NCI-H1048 (cell line): ENCODE data around the gene INPP5D.
"Not testable (repeated sequence)": the region's sequence is repeated elsewhere in the genome, so short reads cannot be mapped to it uniquely, and the experiment has no call there.

Experiments
- DNase-seq: peaks from one replicate; lab custom pipeline; 2025; lab: John Stamatoyannopoulos, UW

INPP5D gene

DNA sequence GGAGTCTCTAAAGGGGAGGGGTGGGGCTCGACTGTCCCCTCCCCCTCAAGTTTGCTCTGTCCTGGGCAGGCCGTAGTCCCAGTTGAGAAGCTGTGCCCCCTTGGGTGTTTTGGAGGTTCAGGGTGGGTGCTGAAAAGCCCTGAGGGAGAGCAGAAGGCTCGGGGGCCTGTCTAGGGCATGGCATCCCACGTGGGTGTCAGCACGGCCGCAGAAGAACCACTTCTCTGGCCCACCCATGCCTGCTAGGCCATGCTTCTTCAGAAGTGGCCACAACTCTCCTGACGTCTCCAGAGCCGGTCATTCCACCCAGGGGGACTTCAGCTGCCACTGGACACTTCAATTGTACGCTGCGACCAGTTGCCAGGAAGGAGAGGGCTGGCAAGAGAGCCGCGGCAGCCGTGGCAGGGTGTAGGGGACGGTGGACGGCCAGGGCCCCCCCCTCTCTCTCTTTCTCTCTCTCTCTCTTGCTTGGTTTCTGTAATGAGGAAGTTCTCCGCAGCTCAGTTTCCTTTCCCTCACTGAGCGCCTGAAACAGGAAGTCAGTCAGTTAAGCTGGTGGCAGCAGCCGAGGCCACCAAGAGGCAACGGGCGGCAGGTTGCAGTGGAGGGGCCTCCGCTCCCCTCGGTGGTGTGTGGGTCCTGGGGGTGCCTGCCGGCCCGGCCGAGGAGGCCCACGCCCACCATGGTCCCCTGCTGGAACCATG is at the start of gene INPP5D:
Gene INPP5D, plus strand, starts transcription at position 546 of the 704 bp plus-strand sequence. Its CDS starts 137 bp downstream, at position 683.
- no peak for DNase-seq

DNA sequence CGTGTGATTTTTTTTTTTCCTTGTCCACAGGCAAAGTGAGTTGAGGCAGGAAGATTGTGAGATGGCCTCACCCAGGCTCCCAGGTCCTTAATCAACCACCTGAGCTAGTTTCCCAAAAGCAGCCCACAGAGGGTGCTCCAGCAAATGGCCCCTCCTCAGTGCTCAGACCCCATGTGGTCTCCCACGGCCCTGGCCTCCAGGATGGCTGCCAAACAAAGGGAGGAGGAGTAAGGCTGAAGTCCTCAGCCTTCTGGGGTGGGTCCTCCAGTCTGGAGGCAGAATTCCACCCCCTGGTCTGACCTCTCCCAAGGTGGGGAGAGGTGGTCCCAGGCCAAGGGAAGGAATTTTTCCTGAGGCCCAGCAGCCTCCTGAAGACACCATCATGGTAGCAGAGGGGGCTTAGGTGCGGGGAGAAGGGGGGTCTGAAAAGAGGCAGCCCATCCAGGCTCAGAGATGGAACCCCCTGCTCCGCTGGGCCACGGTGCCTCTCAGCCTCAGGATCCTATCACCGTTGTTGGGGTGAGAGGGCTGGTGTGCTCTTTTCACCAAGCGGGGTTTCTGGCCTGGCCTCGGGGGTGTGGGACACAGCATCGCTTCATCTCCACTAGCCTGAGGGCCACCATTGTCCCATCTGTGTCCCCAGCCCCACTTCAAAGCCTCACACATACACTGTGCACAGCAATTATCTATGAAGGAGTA is 49.4 kb upstream of the INPP5D start:
- DNase-seq = no peak

DNA sequence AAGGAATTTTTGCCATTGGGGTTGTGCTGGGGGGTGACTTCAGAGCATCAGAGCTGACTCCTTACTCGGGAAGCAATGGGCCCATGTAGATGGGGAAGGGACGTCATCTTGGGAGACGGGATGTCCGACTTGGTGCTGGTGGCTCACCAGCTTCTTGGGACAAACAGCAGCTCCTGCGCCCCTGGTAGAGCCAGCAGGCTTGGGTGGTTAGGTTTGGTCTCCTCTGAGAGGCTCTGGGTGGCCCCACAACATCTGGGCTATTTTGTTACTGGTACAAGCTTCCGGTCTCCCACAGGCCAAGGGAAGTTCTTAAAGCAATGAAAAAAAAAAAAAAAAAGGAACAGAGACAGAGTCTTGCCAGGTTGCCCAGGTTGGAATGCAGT is 48.9 kb upstream of the INPP5D start:
- no peak for DNase-seq

DNA sequence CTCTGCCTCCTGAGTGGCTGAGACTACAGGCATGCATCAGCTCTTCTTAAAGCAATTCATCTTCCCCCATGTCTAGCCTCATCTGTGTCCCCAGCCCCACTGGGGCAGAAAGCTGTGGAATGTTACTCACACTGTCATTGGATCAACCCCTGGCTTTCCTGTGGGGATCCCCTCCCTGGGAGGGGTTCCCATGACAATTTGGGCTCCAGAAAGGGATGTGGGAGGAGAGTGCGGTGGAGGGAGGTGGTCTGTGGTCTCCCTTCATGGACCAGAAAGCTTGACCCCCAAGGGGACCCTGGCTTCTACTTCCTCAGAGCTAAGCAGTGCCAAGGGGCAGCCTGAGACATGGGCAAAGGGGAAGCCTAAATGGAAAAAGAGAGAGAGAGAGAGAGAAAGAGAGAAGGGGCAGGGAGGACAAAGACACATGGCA is 48.4 kb upstream of the INPP5D start:
- no peak for DNase-seq

DNA sequence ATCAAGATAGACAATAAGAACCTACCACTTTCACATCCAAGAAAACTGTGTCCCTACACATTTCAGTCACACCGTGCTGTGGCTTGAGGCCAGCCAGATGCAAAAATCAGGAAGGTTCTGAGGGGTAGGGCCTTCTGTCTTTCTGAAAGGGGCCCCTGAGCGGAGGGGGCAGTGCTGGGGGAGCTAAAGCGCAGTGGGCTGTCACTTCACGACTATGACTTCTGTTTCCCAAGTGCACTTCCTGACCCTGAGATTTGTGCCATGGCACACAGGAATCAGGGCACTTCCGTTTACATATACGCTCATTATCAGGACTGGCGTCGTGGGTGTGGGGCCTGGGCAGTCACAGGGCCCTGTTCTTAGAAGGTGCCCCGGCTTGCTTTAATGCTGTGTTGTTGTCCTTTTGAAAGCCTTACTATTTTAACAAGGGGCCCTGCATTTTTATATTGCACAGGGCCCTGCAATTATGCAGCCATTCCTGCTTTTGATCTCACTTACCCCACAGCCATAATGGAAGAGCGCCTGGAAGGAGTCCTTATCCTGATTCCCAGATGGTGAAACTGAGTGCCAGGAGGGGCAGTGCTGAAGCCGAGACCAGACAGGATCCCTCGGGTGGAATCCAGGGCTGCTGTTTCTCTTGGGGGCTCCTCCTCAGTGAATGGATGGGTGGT is 47.7 kb upstream of the INPP5D start:
- DNase-seq = no peak

DNA sequence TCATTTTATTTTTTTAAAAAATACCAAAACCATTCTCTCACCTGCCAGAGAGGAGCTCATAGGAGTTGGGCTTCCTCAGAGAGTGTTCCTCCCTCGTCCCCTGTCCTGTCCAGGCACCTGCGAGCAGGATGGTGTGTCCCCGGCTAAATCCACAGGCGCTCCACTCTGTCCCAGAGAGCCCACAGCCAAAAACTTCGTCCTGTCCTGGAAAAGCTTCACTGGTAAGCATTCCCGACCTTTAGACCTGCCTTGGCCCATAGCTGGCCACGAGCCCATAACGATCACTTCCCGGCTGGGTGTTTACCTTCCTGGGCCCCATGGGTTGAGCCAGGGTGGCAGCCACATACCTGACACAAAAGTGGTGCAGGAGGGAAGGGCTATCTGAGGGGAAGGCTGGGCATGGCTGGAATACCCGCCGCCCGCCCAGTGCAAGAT is 47.1 kb upstream of the INPP5D start, which contains the start of gene NGEF:
Gene NGEF, minus strand, starts transcription at position 230 of the 435 bp plus-strand sequence. CDS start 38,366 bp downstream, outside the sequence.
- no peak for DNase-seq

DNA sequence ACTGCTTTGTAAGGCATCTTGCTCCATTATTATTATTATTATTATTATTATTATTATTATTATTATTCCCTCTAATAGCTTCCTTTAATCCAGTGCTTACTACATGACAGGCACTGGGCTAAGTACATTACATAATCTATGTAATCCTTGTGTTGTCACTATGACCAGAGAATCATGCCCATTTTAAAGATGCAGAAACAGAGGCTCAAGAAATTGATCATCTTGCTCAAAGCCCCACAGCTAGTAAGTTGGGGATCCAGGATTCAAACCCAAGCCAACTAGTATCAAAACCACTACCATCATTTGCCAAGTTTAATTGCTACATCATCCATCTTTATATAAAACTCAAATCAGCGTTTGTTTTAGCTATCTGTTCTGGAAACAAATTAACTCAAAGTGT is 46.5 kb upstream of the INPP5D start:
- no peak for DNase-seq

DNA sequence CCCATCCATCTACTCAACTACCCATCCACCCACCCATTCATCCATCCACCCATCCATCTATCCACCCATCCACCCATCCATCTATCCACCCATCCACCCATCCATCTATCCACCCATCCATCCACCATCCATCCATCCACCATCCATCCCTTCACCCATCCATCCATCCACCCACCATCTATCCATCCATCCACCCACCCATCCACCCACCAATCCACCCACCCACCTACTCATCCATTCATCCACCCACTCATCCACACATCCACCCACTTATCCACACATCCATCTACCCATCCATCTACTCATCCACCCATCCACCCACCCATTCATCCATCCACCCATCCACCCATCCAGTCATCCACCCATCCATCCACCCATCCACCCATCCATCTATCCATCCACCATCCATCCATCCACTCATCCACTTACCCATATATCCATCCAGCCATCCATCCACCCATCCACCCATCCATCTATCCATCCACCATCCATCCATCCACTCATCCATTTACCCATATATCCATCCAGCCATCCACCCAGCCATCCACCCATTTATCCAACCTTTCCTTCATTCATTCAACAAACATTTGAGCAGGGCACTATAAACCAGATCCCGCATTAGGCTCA is 45.0 kb upstream of the INPP5D start:
- no peak for DNase-seq

DNA sequence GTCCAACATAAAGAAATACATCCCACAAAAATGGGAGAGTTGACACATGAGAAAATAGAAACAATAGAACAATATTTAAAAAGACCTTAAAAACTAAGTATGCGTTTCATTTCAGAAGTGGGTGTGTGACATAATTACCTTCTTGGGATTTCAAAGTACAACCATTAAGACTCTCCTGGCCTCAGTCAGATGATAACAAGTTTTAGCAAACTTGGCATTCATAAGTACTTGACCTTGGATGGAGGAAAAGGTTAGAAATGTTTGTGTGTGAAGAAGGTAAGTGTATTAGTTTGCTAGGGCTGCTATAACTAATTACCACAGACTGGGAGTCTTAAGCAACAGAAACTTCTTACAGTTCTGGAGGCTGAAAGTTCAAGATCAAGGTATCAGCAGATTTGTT is 42.2 kb upstream of the INPP5D start:
- DNase-seq = no peak

DNA sequence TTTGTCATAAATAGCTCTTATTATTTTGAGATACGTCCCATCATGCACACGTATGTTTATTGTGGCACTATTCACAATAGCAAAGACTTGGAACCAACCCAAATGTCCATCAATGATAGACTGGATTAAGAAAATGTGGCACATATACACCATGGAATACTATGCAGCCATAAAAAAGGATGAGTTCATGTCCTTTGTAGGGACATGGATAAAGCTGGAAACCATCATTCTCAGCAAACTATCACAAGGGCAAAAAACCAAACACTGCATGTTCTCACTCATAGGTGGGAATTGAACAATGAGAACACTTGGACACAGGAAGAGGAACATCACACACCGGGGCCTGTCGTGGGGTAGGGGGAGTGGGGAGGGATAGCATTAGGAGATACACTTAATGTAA is 40.5 kb upstream of the INPP5D start:
- DNase-seq = not testable (repeated sequence)

DNA sequence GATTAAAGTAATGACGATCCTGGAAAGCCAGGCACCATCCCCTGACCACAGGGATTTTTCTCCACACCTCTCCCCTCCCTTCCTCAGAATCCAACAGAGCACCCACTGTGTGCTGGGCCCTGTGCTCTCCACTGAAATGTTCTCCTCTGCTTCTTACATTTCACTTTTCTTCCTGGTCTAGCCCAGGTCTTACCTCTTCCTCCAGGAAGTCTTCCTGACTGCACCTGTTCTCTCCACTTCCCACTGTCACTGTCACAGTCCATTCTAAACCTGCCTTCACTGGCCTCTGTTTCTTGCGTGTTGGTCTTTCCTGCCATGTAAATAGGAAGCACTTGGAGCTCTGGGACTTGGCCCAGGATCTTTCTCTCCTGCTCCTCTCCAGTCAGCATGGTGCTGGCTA is 39.7 kb upstream of the INPP5D start:
- no peak for DNase-seq

DNA sequence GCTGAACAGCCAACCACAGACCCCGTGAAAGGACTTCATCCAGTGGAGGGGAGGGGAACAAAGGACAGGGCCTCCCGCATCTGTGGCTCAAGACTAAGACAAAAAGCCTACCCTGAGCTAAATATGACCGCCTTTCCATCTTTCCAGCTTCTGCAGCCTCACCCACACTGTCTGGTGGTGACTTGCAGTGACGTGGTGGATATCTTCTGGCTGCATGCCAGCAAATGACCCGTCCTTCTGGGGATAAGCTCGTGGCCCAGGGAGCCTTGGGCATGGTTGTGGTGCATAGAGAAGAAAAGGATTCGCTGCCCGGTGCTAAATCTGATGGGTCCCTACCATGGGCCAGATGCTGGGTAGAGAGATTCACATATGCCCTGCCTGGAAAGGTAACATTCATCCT is 38.4 kb upstream of the INPP5D start:
- no peak for DNase-seq

DNA sequence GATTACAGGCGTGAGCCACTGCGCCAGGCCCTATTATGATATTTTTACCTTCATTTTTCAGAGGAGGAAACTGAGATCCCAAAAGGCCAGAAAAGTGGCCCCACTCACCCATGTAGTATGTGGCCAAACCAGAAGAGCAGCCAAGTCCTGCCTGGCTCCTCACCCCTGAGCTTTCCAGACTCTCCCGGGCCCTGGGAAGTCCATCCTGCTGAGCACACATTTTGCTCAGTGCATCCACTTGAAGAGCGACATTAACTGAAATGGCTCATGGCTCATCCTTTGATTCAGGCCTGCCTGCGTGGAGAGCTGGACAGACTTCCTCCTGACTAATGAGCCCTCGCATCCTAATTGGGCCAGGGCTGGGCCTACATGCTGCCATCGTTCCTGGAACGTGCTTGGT is 37.6 kb upstream of the INPP5D start:
- no peak for DNase-seq

DNA sequence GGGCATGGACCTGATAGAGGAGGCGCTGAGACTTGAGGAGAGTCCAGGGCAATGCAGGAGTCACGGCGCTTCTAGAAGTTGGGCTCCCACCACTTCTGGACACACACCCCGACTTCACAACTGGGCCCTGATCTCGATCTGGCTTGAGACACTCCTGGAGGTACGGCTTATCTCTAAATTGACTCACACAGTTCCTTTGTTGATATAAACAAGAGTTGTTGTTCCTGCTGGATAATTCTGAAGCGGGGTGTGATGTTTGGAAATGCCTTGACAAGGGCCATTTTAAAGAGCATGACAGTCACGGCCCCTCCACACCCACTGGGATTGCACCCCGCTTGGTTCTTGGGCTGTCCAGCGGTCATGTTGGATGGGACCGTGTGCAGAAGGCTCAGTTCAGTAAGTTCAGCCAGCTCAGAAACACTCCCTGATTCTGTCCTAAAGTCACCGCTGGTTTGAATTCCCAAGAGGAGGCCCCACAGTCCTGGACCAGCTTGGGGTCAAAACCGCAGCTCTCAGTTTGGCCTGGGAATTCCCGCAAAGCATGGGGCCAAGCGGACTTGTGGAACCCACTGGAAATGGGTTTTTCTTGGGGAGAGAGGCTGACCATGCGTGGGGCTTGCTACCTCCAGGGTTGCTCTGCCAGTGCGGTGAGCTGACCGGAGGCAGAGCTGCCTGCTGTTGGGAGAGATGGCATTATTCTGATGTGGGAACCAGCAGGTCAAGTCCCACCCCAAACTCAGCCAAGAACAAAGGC is 37.0 kb upstream of the INPP5D start:
- DNase-seq = no peak

DNA sequence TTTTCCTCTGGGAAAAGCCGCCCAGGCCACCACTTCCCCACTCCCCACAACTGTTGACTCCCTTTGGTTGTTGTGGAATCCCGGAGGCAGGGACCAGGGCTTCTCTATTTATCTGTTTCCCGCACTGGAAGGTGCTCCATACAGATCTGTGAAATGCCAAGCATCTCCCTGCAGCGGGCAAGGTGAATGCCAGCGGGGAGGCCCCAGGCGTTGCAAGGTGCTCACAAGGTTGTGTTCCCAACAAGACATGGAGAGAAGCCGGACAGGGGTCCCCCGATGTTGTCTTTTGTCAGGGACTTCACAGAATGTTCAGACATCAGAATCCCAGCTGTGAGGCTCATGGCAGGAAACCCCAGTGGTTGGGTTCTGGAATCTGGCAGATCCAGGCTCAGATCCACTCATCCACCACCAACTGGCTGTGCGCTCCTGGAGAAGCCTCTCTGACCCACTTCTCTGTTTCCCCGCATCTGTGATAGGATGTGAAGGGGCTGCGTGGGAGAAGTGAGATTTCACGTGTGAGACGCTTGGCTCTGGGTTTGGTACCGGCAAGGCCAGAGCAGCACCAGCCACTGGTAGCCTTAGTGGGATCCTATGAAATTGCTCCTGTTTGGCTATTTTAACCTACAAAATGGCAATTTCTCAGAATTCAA is 36.3 kb upstream of the INPP5D start:
- no peak for DNase-seq

DNA sequence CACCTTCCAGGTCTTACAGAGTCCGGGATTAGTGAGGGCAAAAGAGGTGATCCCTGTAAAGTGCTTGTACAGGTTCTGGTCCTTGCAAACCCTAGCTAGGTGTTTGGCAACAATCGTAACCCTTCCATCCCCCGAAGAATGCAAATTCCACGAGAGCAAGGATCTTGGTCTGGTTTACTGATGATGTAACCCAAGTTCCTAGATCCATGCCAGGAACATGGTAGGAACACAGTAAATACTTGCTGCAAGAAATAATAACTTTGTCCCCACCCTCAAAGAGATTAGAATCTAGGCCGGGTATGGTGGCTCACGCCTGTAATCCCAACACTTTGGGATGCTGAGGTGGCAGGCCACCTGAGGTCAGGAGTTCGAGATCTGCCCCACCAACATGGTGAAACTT is 34.4 kb upstream of the INPP5D start:
- DNase-seq = no peak

DNA sequence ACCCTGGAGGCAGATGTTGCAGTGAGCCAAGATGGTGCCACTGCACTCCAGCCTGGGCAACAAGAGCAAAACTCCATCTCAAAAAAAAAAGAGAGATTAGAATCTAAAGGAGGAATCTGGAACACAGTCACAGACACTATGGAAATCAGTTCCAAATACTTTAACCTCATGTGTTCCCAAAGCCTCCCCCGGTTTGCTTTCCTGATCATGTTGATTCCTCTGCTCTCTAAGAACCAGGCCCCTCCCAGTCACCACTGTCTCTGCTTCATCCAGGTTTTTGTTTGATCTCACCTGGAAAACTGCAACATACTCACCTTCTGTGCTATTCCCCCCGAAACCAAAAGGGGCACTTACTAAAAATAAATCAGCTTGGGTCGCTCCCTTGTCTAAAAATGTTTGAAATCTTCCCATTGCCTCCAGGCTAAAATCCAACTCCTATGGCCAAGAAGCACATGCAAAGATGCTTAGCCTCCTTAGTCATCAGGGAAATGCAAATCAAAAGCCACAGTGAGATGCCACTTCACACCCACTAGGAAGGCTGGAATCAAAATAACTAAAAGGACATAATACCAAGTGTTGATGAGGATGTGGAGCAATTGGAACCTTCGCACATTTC is 33.8 kb upstream of the INPP5D start:
- no peak for DNase-seq

DNA sequence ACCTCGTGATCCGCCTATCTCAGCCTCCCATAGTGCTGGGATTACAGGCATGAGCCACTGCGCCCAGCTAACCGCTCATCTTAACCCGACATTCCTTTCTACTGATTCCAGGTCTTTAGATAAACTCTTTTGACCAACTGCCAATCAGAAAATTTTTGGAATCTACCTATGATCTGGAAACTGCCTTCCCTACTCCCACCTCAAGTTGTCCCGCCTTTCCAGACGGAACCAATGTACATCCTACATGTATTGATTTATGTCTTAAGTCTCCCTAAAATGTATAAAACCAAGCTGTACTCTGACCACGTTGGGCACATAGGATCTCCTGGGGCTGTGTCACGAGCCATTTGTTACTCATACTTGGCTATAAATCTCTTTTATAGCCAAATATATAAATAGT is 30.8 kb upstream of the INPP5D start:
- DNase-seq = no peak

DNA sequence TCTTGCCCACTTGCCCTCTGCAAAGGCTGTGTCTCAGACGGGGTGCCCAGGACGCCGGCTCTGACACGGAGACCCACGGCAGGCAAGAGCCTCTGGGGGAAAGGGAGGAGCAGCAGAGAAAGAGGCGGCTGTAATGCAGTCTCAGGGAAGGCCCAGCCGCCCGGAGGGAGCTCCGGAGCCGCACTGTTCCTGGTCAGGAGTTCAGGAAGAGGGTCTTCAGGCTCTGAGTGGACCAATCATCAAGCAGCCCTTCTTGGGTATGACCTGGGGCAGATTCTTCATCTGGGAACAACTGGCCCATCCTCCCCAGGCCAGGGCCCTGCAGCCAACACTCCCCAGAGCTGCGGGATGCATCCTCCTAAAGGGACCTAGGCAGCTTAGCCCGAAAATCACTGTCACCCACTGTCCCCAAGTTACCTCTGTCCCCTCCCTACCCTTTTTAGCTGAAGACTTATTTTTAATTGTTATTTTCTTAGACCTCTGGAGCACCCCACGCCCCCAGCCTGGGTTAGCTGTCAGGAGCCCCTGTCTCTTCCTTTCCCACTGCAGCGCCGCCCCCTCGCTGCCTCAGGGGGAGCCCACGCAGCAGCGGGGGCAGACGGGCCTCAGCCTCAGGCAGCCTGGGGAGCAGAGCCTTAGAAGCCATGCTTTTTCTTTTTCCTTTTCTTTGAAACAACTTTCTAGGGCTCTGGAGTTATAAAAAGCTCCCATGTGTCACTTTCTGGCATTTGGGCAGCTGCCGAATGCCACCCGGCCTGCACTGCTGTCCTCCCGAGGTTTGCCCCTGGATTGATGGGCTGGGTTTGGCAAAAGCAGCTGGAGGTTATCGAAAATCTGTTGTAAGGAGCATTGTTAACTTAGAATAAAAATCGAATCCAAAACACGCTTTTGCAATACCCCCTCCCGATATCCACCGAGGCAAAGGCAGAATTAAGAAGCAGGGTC is 28.3 kb upstream of the INPP5D start:
- no peak for DNase-seq
